Nephron progenitor cell (in vitro differentiated cells): Measurements from ENCODE around the gene MAPKAPK3.

Source experiments
- DNase-seq: peaks from one replicate; pipeline ENCODE4 v3.0.0; 2021
- H3K27ac Mint-ChIP-seq: 2 replicates; pipeline ENCODE4 v1.8.0; 2021; ENCODE audit warnings: mild to moderate bottlenecking, moderate library complexity, mixed read lengths
- H3K27me3 Mint-ChIP-seq: 2 replicates; pipeline ENCODE4 v1.8.0; 2021; ENCODE audit warnings: mild to moderate bottlenecking, low read depth, mixed read lengths; ENCODE audit not compliant: poor library complexity
- H3K36me3 Mint-ChIP-seq: 2 replicates; pipeline ENCODE4 v1.8.0; 2021; ENCODE audit warnings: low read depth, mixed read lengths
- H3K4me1 Mint-ChIP-seq: 2 replicates; pipeline ENCODE4 v1.8.0; 2021; ENCODE audit warnings: mixed read lengths
- H3K4me3 Mint-ChIP-seq: 2 replicates; pipeline ENCODE4 v1.8.0; 2021; ENCODE audit warnings: mild to moderate bottlenecking, moderate library complexity, mixed read lengths
- H3K9me3 Mint-ChIP-seq: 2 replicates; pipeline ENCODE4 v1.8.0; 2021; ENCODE audit warnings: mild to moderate bottlenecking, moderate library complexity, mixed read lengths
- CTCF ChIP-seq: fragments of 200-600 bp; sonication (generic); IDR thresholded peaks from 2 replicates; pipeline ENCODE4 v1.5.0; 2021; ENCODE audit warnings: antibody characterized with exemption

The MAPKAPK3 gene

GRCh38 chr3:50630877-50631276 lies 13.9 kb downstream of the MAPKAPK3 start:
- Mint-ChIP-seq H3K9me3 (no peaks in the 10 kb centered on the region), H3K27me3 (peaks cover 10% of the 10 kb centered on the region), H3K36me3 (no peaks in the 10 kb centered on the region), H3K4me3 (no peak overlapping the region), H3K4me1 (peaks cover 41% of the 10 kb centered on the region), H3K27ac (peak overlapping the region; percentile 54)
- DNase-seq: no peak
- TF ChIP-seq CTCF: no peak

GRCh38 chr3:50632450-50632849 lies 15.5 kb downstream of the MAPKAPK3 start:
- Mint-ChIP-seq H3K27ac (no peak overlapping the region), H3K27me3 (peaks cover 10% of the 10 kb centered on the region), H3K36me3 (no peaks in the 10 kb centered on the region), H3K4me1 (peaks cover 51% of the 10 kb centered on the region), H3K4me3 (no peak overlapping the region), H3K9me3 (no peaks in the 10 kb centered on the region)
- DNase-seq: no peak
- TF ChIP-seq CTCF: no peak

- peaks cover 52% of the 10 kb centered on the region for H3K4me1 Mint-ChIP-seq
- TF ChIP-seq CTCF: no peak
- H3K27me3 Mint-ChIP-seq: peaks cover 7% of the 10 kb centered on the region
- H3K4me3 Mint-ChIP-seq: no peak overlapping the region
- no peaks in the 10 kb centered on the region for H3K9me3 Mint-ChIP-seq
- no peak overlapping the region for H3K27ac Mint-ChIP-seq
- DNase-seq: no peak
- H3K36me3 Mint-ChIP-seq: no peaks in the 10 kb centered on the region
Observed at GRCh38 chr3:50633230-50633790, 16.4 kb downstream of the MAPKAPK3 start.

GRCh38 chr3:50635066-50635465 lies 18.1 kb downstream of the MAPKAPK3 start:
- no peak overlapping the region for H3K4me3 Mint-ChIP-seq
- peaks cover 7% of the 10 kb centered on the region for H3K27me3 Mint-ChIP-seq
- peak overlapping the region; percentile 93 for H3K27ac Mint-ChIP-seq
- no peak for TF ChIP-seq CTCF
- DNase-seq: no peak
- H3K36me3 Mint-ChIP-seq: no peaks in the 10 kb centered on the region
- peaks cover 52% of the 10 kb centered on the region for H3K4me1 Mint-ChIP-seq
- no peaks in the 10 kb centered on the region for H3K9me3 Mint-ChIP-seq

GRCh38 chr3:50637011-50637410 lies 20.1 kb downstream of the MAPKAPK3 start:
- H3K9me3 Mint-ChIP-seq: no peaks in the 10 kb centered on the region
- no peaks in the 10 kb centered on the region for H3K36me3 Mint-ChIP-seq
- no peak for TF ChIP-seq CTCF

GRCh38 chr3:50637945-50638344 lies 21.0 kb downstream of the MAPKAPK3 start:
- peaks cover 7% of the 10 kb centered on the region for H3K27me3 Mint-ChIP-seq
- no peak for TF ChIP-seq CTCF

More at GRCh38 chr3:50637011-50637410, 20.1 kb downstream of the MAPKAPK3 start:
- no peak overlapping the region for H3K4me3 Mint-ChIP-seq
- no peak for DNase-seq
- H3K27me3 Mint-ChIP-seq: peaks cover 7% of the 10 kb centered on the region
- H3K27ac Mint-ChIP-seq: no peak overlapping the region
- H3K4me1 Mint-ChIP-seq: peaks cover 32% of the 10 kb centered on the region

More at GRCh38 chr3:50637945-50638344, 21.0 kb downstream of the MAPKAPK3 start:
- Mint-ChIP-seq H3K4me3 (no peak overlapping the region), H3K36me3 (no peaks in the 10 kb centered on the region), H3K4me1 (peaks cover 23% of the 10 kb centered on the region), H3K9me3 (no peaks in the 10 kb centered on the region), H3K27ac (no peak overlapping the region)
- DNase-seq: no peak
